H9 (cell line): Measurements from ENCODE around the gene EPHB3. TPM values are rescaled to one million over a fixed set of nuclear protein-coding genes. Genes with fewer than 3 reads are reported as not detected.

Experiments used
- DNase-seq: peaks from one replicate; pipeline ENCODE4 v3.0.0-alpha.2; 2017
- H2AFZ ChIP-seq: one replicate; pipeline ENCODE4 v1.6.1; 2013; ENCODE audit warnings: mild to moderate bottlenecking, low read length, control low read depth, moderate library complexity
- H2AK5ac ChIP-seq: 2 replicates; pipeline ENCODE4 v1.6.1; 2013; ENCODE audit warnings: low read length, control low read depth, mixed read lengths; ENCODE audit not compliant: insufficient read length
- H2BK120ac ChIP-seq: one replicate; pipeline ENCODE4 v1.6.1; 2013; ENCODE audit warnings: low read depth, mild to moderate bottlenecking, low read length, control low read depth, inconsistent platforms; ENCODE audit not compliant: poor library complexity, severe bottlenecking
- H2BK12ac ChIP-seq: 2 replicates; pipeline ENCODE4 v1.6.1; 2013; ENCODE audit warnings: low read length, control low read depth, mixed read lengths, low read depth; ENCODE audit not compliant: insufficient read length
- H2BK15ac ChIP-seq: 2 replicates; pipeline ENCODE4 v1.6.1; 2013; ENCODE audit warnings: low read depth, low read length, control low read depth
- H2BK20ac ChIP-seq: one replicate; pipeline ENCODE4 v1.6.1; 2013; ENCODE audit warnings: low read depth, mild to moderate bottlenecking, low read length, control low read depth, inconsistent platforms; ENCODE audit not compliant: poor library complexity, severe bottlenecking
- H2BK5ac ChIP-seq: 2 replicates; pipeline ENCODE4 v1.6.1; 2013; ENCODE audit warnings: low read length, control low read depth, mixed read lengths; ENCODE audit not compliant: insufficient read length
- H3K14ac ChIP-seq: 2 replicates; pipeline ENCODE4 v1.6.1; 2013; ENCODE audit warnings: low read length, control low read depth; ENCODE audit not compliant: insufficient read depth
- H3K18ac ChIP-seq: 2 replicates; pipeline ENCODE4 v1.6.1; 2013; ENCODE audit warnings: low read depth, mild to moderate bottlenecking, mixed read lengths, low read length, control low read depth; ENCODE audit not compliant: insufficient read length
- H3K23ac ChIP-seq: 2 replicates; pipeline ENCODE4 v1.6.1; 2013; ENCODE audit warnings: low read length, control low read depth, mixed read lengths, low read depth; ENCODE audit not compliant: insufficient read length
- H3K23me2 ChIP-seq: 2 replicates; pipeline ENCODE4 v1.6.1; 2013; ENCODE audit warnings: low read depth, mild to moderate bottlenecking, mixed read lengths, low read length, control low read depth; ENCODE audit not compliant: insufficient read length, poor library complexity, severe bottlenecking
- H3K27ac ChIP-seq: 2 replicates; pipeline ENCODE4 v1.5.1; 2013; ENCODE audit warnings: low read length, control low read depth, mixed read lengths, low read depth; ENCODE audit not compliant: insufficient read length
- H3K27me3 ChIP-seq: 2 replicates; pipeline ENCODE4 v1.6.1; 2013; ENCODE audit warnings: low read length, control low read depth, inconsistent platforms; ENCODE audit not compliant: insufficient read depth
- H3K4ac ChIP-seq: 2 replicates; pipeline ENCODE4 v1.6.1; 2013; ENCODE audit warnings: low read depth, mild to moderate bottlenecking, control low read depth, inconsistent platforms, low read length, moderate library complexity
- H3K4me1 ChIP-seq: 2 replicates; pipeline ENCODE4 v1.6.1; 2013; ENCODE audit warnings: low read length, control low read depth, inconsistent platforms; ENCODE audit not compliant: insufficient read depth
- H3K4me2 ChIP-seq: 2 replicates; pipeline ENCODE4 v1.6.1; 2013; ENCODE audit warnings: low read length, control low read depth, mixed read lengths; ENCODE audit not compliant: insufficient read length, insufficient read depth
- H3K56ac ChIP-seq: 2 replicates; pipeline ENCODE4 v1.6.1; 2013; ENCODE audit warnings: low read depth, mild to moderate bottlenecking, mixed read lengths, low read length, control low read depth; ENCODE audit not compliant: insufficient read length
- H3K79me1 ChIP-seq: 2 replicates; pipeline ENCODE4 v1.6.1; 2013; ENCODE audit warnings: low read depth, mild to moderate bottlenecking, moderate library complexity, low read length, control low read depth, inconsistent platforms; ENCODE audit not compliant: insufficient read depth, poor library complexity, severe bottlenecking
- H3K79me2 ChIP-seq: 2 replicates; pipeline ENCODE4 v1.6.1; 2013; ENCODE audit warnings: low read length, control low read depth, inconsistent platforms; ENCODE audit not compliant: insufficient read depth
- H3K9ac ChIP-seq: 2 replicates; pipeline ENCODE4 v1.6.1; 2013; ENCODE audit warnings: low read length, control low read depth, mixed read lengths; ENCODE audit not compliant: insufficient read length; ENCODE audit errors: extremely low read depth
- H3K9me3 ChIP-seq: one replicate; pipeline ENCODE4 v1.6.1; 2013; ENCODE audit warnings: low read depth, low read length, inconsistent platforms; ENCODE audit not compliant: control insufficient read depth
- H3T11ph ChIP-seq: one replicate; pipeline ENCODE4 v1.6.1; 2013; ENCODE audit warnings: mild to moderate bottlenecking, low read length, control low read depth, inconsistent platforms
- H4K20me1 ChIP-seq: one replicate; pipeline ENCODE4 v1.6.1; 2013; ENCODE audit not compliant: control insufficient read depth, insufficient read length, insufficient read depth
- H4K5ac ChIP-seq: 2 replicates; pipeline ENCODE4 v1.6.1; 2013; ENCODE audit warnings: low read depth, mild to moderate bottlenecking, mixed read lengths, low read length, control low read depth; ENCODE audit not compliant: insufficient read length
- H4K8ac ChIP-seq: replicated peaks from 2 replicates; pipeline ENCODE4 v1.6.1; 2013; ENCODE audit warnings: low read length, control low read depth, mixed read lengths, low read depth; ENCODE audit not compliant: insufficient read length
- H4K91ac ChIP-seq: 2 replicates; pipeline ENCODE4 v1.6.1; 2013; ENCODE audit warnings: low read depth, mild to moderate bottlenecking, moderate library complexity, mixed read lengths, low read length, control low read depth; ENCODE audit not compliant: insufficient read length
- H3K27ac Mint-ChIP-seq, 3 experiments: 2 replicates in 2 of 3; 3 replicates in 1 of 3; pipeline ENCODE4 v1.8.0; 2020 to 2021; ENCODE audit warnings: mixed read lengths in 3 of 3, mild to moderate bottlenecking in 1 of 3, moderate library complexity in 1 of 3
- H3K27me3 Mint-ChIP-seq: 2 replicates; pipeline ENCODE4 v1.8.0; 2021; ENCODE audit warnings: low read depth, mild to moderate bottlenecking, moderate library complexity, mixed read lengths
- H3K36me3 Mint-ChIP-seq, 3 experiments: 2 replicates in 2 of 3; 3 replicates in 1 of 3; pipeline ENCODE4 v1.8.0; 2020 to 2021; ENCODE audit warnings: low read depth in 3 of 3, mixed read lengths in 3 of 3; ENCODE audit not compliant: insufficient read depth in 1 of 3
- H3K4me1 Mint-ChIP-seq, 2 experiments: 2 replicates each; pipeline ENCODE4 v1.8.0; 2020; ENCODE audit warnings: mixed read lengths in 2 of 2
- H3K4me3 Mint-ChIP-seq, 2 experiments: 2 replicates in 1 of 2; 3 replicates in 1 of 2; pipeline ENCODE4 v1.8.0; 2020 to 2021; ENCODE audit warnings: mild to moderate bottlenecking in 2 of 2, mixed read lengths in 2 of 2, moderate library complexity in 1 of 2
- H3K9me3 Mint-ChIP-seq, 2 experiments: 2 replicates in 1 of 2; 3 replicates in 1 of 2; pipeline ENCODE4 v1.8.0; 2020; ENCODE audit warnings: mild to moderate bottlenecking in 2 of 2, mixed read lengths in 2 of 2, moderate library complexity in 1 of 2
- CTCF ChIP-seq: fragments of 200-600 bp; sonication (generic); conservative IDR thresholded peaks from 3 replicates; pipeline ENCODE4 v1.8.0; 2021; ENCODE audit warnings: antibody characterized with exemption, mild to moderate bottlenecking
- WGBS: extraction: QIAGEN DNeasy Blood & Tissue Kit; methylation state at CpG from one replicate; pipeline ENCODE4 v1.1.7; 2013; ENCODE audit warnings: missing lambda C conversion rate, low lambda C conversion rate, mixed read lengths; ENCODE audit not compliant: insufficient read length; ENCODE audit errors: extremely low coverage; 5-methylcytosine and 5-hydroxymethylcytosine counted together
- total RNA-seq: library from RNA; stranded (reverse); gene quantifications from 2 replicates; pipeline ENCODE4 v1.2.1, GENCODE V29; 2021

The EPHB3 gene
- total RNA-seq, 1 experiment from 2014 or later, result 1.0 TPM

GRCh38 chr3:184618811-184619210, 57.2 kb downstream of the EPHB3 start:
- Mint-ChIP-seq H3K27me3 (peaks cover 53% of the 10 kb centered on the region), H3K4me3 (no peak overlapping the region), H3K27ac (no peak overlapping the region), H3K36me3 (no peaks in the 10 kb centered on the region), H3K9me3 (no peaks in the 10 kb centered on the region), H3K4me1 (peaks cover under 1% of the 10 kb centered on the region in 2 experiments)
- Histone ChIP-seq H3K4me1 (no peaks in the 10 kb centered on the region), H2BK120ac (no peak overlapping the region), H3K23ac (no peak overlapping the region), H3K4ac (no peak overlapping the region), H3K14ac (no peak overlapping the region), H4K8ac (no peak overlapping the region), H2BK15ac (no peak overlapping the region), H2AK5ac (no peak overlapping the region), H3K27ac (no peak overlapping the region), H2BK5ac (no peak overlapping the region), H4K91ac (no peak overlapping the region), H3K18ac (no peak overlapping the region), H4K5ac (no peak overlapping the region), H3K4me2 (no peak overlapping the region), H3K27me3 (no peaks in the 10 kb centered on the region), H2BK12ac (no peak overlapping the region), H2BK20ac (no peak overlapping the region), H3K9ac (no peak overlapping the region), H3K79me2 (no peaks in the 10 kb centered on the region), H3K23me2 (no peaks in the 10 kb centered on the region), H3K9me3 (no peaks in the 10 kb centered on the region), H2AFZ (no peak overlapping the region), H3K79me1 (no peaks in the 10 kb centered on the region), H3K56ac (no peak overlapping the region), H3T11ph (no peak overlapping the region), H4K20me1 (peaks cover 3% of the 10 kb centered on the region)
- no peak for DNase-seq
- no peak for TF ChIP-seq CTCF
- no CpG with 5 or more reads among the region's 7 CpGs for WGBS
